Measurements from ENCODE around the gene GPC6.

Gene GPC6

DNA sequence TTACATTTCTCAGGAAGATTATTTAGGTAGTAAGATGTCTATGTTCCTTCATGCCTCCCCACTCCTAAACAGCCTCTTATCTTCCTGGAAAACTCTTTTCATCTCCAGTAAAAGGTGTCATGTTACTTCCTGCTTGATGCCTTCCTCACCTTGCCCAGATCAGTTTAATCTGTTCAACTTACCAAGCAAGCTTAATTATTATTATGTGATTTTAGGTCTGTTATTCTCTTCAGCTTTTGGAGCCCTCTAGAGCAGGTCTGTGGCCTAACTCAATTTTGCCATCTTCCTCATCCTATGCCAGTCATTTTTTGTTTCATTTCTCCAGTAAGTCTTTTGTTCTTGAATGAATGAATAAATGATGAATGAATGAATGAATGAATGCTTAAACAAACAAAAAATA is 724.5 kb downstream of the GPC6 start:
- no peak for DNase-seq

DNA sequence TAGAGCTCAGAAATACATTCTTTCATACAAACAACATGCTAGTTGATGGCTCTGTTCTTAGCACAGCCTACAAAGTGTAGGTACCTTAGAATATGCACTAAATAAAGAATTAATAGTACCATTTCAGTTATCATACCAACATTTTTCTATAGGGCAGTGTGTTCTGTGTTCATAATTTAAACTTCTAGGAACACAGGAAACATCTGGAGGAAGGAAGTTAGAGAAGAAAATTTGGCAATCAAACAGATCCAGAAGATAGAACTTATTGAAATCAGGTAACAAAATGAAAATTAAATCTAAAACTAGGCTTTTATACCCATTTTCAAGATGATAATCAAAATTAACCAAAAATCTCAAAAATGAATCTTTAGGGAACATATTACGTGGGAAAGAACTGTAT is 725.3 kb downstream of the GPC6 start:
- DNase-seq = no peak

DNA sequence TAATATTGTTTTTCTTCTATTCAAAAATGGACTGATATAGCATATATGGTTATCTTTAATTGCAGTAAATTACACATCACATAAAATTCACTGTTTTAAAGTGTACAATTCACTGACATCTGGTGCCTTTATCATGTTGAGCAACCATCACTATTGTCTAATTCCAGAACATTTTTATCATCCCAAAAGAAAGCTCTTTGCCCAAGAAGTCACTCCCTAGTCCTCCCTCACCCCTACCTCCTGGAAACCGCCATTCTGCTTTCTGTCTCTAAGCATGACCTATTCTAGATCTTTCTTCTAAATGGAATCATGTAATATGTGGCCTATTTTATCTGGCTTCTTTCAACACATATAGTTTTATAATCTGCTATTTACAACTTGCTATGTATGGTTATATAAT is 727.2 kb downstream of the GPC6 start:
- no peak for DNase-seq

DNA sequence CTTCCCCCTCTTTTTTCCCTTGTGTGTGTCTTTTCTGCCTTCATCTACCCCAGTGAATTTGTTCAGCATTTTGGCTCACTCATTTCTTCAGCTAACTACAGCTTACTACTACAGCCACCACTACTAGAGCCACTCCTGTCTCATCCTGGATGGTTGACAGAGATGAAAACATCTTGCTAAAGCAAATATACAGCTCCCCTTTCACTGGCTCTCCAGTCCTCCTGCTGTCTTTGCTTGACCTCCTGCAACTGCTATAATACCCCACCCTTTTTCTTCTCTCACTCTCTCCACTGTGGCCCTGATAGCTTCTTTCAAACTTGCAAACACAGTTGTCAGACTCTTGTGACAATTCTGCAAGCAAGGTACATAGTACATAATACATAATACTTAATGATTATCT is 729.3 kb downstream of the GPC6 start:
- no peak for DNase-seq

DNA sequence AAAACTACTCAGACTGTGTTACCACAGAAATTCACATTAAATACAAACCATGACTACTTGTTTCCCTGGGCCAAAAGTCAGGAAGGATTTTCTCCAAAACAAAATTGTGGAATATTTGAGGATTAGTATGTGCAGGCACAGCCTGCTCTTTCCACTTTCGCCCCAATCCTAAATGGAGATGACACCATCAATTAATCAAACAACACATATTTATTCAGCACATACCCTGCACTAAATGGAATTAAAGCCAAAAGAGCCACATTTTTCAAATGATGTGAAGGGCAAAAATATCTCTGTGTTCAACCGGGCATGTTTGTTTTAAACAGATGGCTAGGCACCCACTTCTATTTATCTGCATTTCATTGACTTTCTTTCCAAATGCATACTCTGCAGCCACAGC is 729.8 kb downstream of the GPC6 start:
- no peak for DNase-seq

DNA sequence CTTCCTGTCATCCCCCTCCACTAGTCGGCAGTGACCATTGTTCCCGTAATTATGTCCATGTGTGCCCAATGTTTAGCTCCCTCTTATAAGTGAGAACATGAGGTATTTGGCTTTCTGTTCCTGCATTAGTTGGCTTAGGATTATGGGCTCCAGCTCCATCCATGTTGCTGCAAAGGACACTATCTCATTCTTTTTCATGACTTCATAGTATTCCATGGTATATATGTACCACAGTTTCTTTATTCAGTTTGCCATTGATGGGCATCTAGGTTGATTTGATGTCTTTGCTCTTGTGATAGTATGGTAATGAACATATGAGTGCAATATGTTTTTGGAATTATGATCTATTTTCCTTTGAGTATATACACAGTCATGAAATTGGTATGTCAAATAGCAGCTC is 730.8 kb downstream of the GPC6 start:
- no peak for DNase-seq

DNA sequence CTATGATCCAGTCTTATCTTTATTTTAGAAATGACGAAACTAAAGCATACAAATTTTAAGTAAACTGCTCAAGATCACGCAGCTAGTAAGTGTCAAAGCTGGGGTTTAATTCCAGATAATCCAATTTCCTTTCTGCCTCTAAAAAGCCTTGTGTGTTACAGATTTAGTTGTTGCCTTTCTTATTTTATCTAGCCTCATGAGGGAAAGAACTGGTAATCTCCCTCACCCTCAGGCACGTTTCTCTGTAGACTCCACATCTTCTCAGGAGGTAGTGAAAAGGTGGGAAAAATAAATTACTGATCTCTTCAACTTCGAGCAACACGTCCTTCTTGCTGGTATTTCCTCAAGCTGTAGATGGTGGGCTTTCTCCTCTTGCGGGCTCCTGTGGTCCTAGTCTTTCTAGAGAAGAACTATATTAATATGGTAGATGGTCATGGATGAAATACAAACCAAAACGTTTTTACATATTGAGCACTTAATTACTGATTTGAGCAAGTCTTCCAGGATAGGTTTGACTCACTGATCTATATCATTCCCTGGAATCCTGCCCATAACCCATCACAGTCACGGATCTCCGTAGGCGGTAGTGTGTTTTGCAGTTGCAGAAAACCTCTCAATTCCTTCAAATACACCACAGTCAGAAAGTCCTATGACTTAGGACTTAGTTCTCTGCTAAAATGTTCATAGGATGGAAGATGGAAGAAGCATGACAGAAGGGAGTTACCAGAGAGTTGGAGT is 733.4 kb downstream of the GPC6 start:
- DNase-seq = no peak

DNA sequence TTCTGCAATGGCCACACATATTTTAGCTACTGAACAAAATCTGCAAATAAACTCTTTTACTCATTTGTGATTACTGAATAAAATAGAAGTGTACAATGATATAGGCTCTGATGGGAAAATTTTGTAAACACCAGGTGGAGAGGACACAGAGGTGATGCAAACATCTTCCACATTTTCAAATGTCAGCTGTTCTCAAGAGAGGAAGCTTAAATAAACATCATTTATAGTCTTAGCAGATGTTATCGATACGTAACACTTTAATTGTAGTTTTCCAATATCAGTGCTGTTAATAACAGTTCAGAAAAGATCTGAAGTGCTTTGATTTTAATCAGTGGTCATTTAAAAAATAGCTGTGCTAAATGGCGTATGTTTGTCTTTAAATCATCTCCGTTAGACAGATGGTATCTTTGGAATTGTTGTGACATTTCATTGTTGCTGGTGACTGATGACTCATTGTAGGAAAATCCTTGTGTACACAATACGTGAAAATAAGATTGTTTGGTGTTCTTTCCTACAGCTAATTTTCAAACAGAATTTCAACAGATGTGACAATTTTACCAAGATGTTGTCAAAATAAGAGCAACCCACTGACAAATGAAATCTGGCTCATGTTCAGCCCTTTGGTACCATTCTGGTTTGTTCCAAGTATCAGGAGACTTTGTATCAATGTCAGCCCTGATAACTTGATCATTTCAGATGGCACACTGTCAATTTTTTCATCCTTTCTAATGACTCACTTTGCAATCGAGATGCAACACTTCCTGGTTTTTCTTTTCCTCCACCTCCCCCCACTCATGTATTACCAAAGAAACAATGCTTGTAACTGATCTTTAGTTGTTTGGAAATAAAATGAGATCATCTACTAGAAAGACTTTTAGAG is 736.9 kb downstream of the GPC6 start:
- DNase-seq = no peak

DNA sequence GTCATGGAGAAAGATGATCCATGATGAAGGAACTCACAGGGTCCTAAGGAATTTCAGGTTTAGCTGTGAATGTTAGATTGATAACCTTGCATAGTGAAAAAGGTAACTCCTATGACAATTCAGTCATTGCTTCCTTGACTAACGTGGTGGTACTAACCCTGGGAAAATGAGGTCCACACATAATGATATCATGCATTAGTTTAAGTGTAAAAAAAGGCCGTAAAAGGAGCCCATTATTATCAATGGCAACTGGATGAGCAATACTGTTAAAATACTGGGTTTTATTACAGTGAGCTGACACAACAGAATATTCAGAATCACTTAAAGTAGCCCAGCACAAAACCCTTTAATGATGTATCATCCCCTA is 737.5 kb downstream of the GPC6 start:
- DNase-seq = no peak

DNA sequence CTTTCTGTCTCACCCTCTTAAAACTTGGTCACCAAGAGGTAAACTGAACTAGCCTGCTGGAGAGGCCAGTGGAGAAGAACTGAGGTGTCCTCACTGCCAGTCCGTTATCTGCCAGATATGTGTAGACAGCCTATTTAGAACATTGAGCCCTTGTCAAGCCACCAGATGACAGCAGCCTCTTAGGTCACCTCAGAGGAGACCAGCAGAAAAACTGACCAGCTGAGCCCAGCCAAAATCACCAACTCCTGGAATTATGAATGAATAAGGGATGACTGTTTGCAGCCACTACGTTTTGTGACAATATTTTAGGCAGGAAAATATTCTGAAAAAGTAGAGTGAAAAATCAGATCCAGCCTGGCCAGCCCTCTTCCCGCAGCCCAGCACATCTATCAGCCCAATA is 739.0 kb downstream of the GPC6 start:
- DNase-seq = no peak

DNA sequence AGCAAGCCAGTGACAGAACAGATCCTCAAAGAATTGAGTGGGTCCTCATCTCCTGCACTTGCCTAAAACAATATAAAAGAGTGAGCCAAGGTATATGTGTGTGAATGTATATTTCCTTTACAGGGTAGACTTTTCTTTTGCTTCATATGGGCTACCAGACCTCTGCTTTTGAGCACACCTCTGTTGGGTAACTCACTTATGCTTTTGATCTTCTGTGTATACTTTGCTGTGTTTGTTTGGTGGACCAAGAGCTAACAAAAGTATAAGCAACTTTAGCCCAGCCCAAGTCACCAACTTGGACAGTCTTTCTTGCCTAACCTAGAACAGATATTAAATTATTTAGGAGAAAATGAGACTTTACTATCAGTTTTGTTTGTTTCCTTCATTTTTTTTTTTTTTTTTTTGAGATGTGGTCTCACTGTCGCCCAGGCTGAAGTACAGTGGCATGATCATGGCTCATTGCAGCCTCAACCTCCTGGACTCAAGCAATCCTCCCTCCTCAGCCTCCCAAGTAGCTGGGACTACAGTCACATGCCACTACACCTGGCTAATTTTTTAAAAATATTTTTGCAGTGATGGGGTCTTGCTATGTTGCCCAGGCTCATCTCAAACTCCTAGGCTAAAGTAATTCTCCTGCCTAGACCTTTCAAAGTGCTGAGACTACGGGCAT is 739.8 kb downstream of the GPC6 start:
- DNase-seq = no peak

DNA sequence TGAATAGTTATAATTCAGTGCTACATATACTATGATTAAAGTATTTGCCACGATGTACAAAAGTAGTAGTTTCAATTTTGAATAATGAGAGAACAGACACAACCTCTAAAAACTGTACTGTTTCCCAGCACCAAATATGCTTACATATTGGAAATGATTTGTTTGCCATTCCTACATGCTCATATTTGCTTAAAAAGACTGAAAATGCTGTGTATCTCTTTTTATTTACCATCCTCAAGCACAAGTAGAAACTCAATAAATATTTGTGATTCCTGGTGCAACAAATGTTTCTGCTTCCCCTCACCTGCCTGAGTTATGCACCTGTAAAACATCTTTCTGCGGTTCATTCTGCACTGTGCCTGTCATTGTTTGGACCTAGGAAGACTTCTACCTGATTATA is 740.7 kb downstream of the GPC6 start:
- no peak for DNase-seq

DNA sequence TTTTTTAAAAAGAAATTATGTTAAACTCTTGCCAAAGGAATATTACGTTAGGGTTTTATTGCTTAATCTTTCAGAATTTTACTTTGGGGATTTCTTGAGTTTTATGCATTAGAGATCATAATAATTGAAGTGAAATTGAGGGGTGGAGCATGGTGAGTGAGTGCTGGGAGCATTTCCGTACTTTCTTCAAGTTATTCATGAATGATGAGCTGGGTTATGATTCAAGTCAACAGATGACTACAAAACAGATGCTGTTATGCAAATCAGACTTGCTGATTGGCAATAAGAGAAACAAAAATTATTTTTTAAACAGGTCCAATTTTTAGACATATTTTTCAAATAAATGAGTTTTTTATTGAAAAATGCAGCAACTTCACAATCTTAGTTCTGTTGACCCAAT is 748.6 kb downstream of the GPC6 start:
- DNase-seq = no peak

DNA sequence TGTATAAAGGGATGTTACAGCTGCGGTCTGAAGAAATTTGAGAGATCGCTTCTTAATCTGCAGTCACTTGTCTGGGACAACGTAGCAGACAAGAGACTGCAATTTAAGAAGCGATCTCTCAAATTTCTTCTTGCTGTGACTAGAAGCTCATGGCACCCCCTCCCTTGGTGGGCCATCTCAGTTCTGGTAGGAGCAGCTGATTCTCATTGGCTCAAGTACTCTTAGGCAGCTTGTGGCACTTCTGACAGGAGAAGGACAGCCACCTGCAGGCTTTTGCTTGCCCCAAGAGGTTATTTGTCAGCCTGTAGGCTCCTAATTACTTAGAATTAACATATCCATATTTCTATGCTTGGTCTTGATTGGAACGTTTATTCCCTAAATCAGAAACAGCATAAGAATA is 749.9 kb downstream of the GPC6 start:
- DNase-seq = no peak

DNA sequence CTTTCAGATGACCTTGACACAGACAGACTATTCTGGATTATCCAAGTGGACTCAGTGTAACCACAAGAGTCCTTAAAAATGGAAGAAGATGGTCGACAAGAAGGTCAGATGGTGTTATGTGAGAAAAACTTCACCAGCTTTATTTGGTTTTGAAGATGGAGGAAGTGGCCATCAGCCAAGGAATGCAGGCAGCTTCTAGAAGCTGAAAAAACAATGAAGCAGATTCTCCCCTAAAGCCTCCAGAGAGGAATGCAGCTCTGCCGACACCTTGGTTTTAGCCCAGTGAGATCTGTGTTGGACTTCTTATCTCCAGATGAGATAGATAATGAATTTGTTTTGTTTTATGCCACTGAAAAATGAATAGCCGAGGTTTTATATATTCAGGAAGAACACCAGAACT is 751.4 kb downstream of the GPC6 start:
- DNase-seq = no peak

DNA sequence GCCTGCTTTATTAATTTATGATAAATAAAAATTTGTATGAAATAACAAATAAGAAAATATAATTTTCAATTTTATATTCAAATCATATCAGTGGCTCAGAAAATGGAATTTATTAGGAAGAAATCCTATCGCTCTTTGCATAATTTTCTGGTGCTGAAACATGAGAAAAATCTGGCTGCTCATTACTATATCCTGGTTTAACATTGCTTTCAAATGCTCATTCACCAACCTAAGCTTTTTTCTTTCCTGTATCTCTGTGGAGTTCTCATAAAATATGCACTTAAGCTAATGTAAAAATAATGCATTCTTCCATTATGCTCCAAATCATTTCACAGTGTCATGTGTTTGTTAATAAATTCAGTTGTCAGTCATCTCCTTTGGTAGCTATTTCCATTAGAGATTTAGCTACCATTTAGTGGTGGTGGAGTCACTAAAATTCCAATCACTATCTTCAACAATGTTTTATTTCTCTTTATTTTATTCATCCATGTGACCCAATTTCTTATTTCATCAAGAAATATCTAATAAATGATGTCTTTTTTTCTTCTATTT is 754.9 kb downstream of the GPC6 start:
- DNase-seq = no peak

DNA sequence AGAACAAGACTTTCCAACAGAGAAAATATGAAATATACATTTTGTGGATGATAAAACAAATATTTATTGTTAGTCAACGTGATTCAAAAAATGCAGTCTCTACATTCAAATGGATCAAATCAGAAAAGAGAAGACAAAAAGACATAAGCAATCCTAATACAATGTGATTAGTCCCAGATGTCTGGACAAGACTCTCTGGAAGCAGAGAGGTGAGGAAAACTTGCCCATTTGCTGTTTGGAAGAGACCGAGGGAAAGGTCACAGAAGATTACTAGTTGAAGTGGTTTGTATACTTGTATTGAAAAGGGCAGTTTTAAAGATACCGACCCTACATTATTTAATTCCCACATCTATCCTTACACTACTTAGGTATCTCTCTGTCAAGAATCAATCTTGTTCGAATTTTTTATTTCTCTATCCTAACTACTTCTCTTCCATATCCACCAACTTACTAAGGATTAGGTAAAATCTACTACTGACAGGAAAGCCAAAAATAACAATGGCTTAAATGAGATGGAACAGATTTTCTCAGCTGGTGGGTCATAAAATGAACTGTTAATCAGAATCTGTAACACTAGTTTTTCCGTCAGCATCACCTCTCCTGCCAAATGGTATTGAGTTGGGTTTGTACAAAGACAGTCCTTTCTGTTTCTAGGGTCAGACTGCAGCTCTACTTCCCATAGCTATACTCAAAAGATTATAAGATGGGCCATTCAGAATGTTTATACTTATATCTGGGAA is 755.7 kb downstream of the GPC6 start:
- no peak for DNase-seq

DNA sequence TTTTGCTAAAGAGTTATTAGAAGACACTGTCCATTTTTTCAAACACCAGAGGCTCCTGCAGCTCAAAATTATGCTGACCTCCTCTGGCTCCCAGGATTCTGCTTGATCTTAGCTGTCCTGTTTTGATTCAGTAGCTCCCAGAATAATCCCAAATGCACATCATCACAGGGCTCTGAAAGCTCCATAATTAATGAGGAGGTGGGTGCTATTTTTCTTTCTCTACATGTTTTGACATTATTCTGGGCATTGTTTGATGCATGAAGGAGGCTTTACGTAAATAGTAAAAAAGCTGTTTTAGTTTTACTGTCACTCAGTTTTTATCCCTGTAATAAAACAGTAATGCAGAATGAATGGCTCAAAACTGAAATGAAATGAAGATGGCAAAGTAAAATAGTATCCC is 757.4 kb downstream of the GPC6 start:
- no peak for DNase-seq

DNA sequence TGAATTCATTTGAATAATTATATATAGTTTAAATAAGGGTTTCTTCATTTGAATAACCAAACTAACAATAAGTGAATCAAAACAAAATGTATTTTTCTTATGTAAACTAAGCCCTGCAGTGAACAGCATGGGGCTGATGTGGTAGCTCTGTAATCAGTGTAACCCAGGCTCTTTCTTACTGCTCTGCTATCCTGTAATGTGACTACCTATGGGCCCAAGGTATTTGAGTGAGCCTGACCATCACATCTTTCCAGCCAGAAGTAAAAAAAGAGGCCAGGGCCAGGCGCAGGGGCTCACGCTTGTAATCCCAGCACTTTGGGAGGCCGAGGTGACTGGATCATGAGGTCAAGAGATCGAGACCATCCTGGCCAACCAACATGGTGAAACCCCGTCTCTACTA is 758.3 kb downstream of the GPC6 start:
- no peak for DNase-seq

DNA sequence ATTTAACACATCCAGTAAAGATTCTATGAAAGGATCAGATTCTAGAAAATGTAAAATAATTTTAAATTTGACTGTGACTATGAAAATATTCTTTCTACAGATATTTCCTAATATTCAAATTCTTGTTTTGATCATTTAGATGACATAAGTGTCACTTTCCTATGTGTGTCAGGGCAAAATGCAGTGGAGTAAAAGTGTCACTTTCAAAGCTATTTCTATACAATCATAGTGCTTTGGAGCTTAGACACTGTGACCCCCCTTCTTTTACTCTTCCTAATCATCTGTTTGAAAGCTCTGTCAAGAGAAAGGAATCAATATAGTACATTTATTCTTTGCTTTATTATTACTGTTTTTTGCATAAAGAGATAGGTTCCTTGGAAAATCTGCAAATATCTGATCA is 760.9 kb downstream of the GPC6 start:
- DNase-seq = no peak

DNA sequence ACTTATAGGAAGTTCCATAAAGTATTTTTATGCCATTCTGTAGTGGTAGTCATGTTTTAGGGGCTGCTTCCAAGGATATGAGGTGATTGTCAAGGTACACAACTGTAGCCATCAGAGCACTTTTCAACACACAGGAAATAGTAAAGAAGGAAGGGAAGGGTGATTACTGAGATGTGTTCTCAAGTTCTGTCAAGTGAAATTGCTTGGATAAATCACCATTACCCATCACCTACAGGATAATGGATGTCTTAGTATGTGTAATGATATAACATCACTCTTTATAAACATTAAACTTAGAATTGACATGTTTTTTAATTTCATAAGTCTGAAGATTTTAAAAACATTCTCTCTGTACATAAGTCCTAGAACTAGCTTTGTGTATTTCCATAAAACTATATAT is 765.0 kb downstream of the GPC6 start:
- no peak for DNase-seq

DNA sequence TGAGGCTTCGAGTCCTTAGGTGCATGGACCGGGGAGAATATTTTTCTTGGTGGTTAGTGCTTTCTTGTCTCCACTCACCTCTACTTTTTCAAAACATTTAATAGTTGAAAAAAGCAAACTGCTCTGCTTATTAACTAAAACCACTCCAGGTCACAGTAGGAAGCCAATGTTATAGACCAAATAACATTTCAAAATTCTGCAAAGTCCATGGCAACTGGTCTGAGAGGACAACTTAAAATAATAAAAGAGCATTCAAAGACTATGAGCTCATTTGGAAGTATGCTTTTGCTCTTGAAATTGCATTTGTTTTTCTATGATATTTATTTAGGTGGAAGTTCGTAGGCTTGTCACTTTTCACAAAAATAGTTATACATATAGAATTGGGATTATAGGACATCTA is 769.9 kb downstream of the GPC6 start:
- no peak for DNase-seq

DNA sequence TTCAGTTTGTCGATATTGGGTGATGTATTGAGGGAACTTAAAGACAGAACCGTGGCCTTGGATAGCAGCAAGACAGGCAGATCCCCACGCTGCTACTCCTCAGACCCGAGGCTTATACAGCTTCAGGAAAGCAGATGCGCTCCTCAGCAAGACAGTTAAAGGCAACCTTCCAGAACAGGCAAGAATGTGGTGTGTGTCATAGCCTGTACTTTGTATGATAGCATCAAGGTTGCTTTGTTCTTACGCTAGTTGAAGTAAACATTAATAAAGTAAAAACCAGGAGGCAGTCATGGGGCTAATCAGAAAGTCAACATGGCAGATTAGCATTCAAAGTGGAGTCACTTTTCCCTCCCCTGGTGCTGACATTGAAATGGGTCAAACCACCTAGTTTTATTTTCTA is 779.7 kb downstream of the GPC6 start:
- DNase-seq = no peak

All from CD4-positive, alpha-beta T cell treated with Interferon gamma for 1 hour (primary cell).